ENCODE data around the gene ILK. TPM values are rescaled to one million over a fixed set of nuclear protein-coding genes. Genes with fewer than 3 reads are reported as not detected.

ILK gene
- total RNA-seq, 1 experiment from 2014 or later = 69.7 TPM

GRCh38 chr11:6563667-6564066 is 39.9 kb upstream of the ILK start:
- ChIA-PET CTCF (no interaction called here), POLR2A (ENCODE audit: unreplicated experiment) (no interaction called here)
- H3K9me2 ChIP-seq (ENCODE audit: insufficient read depth) = no peaks in the 10 kb centered on the region
- H3K36me3 ChIP-seq (ENCODE audit: low read depth) = no peaks in the 10 kb centered on the region
- BruUV-seq (replicated peaks) = no TSS peak
- DNase-seq = no peak
- no peaks in the 10 kb centered on the region for H3K9me3 ChIP-seq (ENCODE audit: insufficient read depth, low read depth)
- intact Hi-C loops (cut with micrococcal nuclease; ENCODE audit: unreplicated experiment) = no loop called here
- H3K27ac ChIP-seq = no peak overlapping the region
- no peaks in the 10 kb centered on the region for H3K27me3 ChIP-seq (ENCODE audit: insufficient read depth, low read depth)
- H3K4me2 ChIP-seq = no peak overlapping the region
- H2AFZ ChIP-seq = no peak overlapping the region
- no peaks in the 10 kb centered on the region for H3K4me1 ChIP-seq (replicated peaks; ENCODE audit: insufficient read depth)
- no peaks in the 10 kb centered on the region for H4K20me1 ChIP-seq (ENCODE audit: insufficient read depth)
- no peaks in the 10 kb centered on the region for H3F3A ChIP-seq (ENCODE audit: insufficient read depth, low read depth)
- H3K79me2 ChIP-seq (ENCODE audit: low read depth) = no peaks in the 10 kb centered on the region
- no peak overlapping the region for H3K4me3 ChIP-seq
- no peak for TF ChIP-seq EZH2 (IDR thresholded peaks at IDR 0.05; ENCODE audit: low read depth)
- TF ChIP-seq, protein P1, sequence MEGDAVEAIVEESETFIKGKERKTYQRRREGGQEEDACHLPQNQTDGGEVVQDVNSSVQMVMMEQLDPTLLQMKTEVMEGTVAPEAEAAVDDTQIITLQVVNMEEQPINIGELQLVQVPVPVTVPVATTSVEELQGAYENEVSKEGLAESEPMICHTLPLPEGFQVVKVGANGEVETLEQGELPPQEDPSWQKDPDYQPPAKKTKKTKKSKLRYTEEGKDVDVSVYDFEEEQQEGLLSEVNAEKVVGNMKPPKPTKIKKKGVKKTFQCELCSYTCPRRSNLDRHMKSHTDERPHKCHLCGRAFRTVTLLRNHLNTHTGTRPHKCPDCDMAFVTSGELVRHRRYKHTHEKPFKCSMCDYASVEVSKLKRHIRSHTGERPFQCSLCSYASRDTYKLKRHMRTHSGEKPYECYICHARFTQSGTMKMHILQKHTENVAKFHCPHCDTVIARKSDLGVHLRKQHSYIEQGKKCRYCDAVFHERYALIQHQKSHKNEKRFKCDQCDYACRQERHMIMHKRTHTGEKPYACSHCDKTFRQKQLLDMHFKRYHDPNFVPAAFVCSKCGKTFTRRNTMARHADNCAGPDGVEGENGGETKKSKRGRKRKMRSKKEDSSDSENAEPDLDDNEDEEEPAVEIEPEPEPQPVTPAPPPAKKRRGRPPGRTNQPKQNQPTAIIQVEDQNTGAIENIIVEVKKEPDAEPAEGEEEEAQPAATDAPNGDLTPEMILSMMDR (conservative IDR thresholded peaks at IDR 0.05) = no peak

DNA sequence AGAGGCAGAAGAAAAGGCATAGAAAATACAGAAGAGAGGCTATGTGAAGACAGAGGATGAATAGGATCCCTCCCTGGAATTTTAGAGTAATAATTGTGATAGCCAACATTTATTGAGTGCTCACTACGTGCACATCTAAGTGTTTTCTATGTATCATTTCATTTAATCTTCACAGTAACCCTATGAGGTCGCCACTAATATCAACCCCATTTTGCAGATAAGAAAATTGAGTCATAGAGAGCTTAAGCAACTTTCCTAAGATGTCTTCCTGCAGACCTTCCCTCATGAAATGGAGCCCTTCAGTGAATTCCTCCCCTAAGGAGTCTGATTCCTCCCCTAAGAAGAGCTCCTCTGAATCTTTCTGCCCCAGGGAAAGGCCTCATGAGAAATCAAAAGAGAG is 38.2 kb upstream of the ILK start:
- CTCF ChIA-PET = no interaction called here

DNA sequence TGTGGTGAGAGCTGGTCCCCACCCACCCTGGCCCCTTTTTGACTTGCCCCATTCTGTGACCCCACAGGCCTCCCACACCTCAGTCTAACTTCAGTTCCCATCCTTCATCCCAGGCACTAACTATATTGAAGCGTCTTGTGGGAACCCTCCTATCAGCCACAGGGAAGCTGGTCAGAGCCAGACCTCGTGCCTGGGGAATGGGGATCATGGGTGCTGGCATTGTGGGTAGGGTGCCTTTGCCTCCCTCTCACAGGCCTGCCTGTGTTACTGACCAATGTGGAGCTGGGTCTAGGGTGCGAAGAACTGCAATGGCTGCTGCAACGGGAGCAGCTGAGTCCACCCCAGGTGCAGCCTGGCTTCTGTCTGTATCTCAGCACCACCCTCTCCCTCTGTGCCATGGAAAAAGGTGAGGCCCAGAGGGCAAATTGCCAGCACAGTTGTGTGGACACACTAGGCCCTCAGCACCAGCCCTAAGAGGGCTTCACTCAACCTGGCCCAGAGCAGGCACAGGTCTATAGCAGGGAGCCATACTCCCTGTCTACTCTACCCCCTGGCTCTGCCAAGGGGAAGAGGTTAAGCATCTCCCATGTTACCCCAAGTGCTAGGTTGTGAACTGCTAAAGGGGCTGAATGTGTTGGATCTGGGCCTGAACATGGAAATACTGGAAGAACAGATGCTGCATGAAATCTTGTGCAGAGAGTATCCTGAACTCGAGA is 37.4 kb upstream of the ILK start:
- TF ChIP-seq, protein P1 (conservative IDR thresholded peaks at IDR 0.05) = no peak
- TF ChIP-seq EZH2 (IDR thresholded peaks at IDR 0.05; ENCODE audit: low read depth) = no peak

More for the DNA sequence above, 38.2 kb upstream of the ILK start:
- POLR2A ChIA-PET (ENCODE audit: unreplicated experiment) = no interaction called here
- intact Hi-C loops (cut with micrococcal nuclease; ENCODE audit: unreplicated experiment) = no loop called here
- H3K9me3 ChIP-seq (ENCODE audit: insufficient read depth, low read depth) = no peaks in the 10 kb centered on the region
- DNase-seq = no peak
- no peaks in the 10 kb centered on the region for H3K27me3 ChIP-seq (ENCODE audit: insufficient read depth, low read depth)
- no peak overlapping the region for H3K4me3 ChIP-seq
- H2AFZ ChIP-seq = no peak overlapping the region
- no peaks in the 10 kb centered on the region for H3K4me1 ChIP-seq (replicated peaks; ENCODE audit: insufficient read depth)
- H3K27ac ChIP-seq = no peak overlapping the region
- no peaks in the 10 kb centered on the region for H3K79me2 ChIP-seq (ENCODE audit: low read depth)
- no peaks in the 10 kb centered on the region for H4K20me1 ChIP-seq (ENCODE audit: insufficient read depth)
- BruUV-seq (replicated peaks) = no TSS peak
- TF ChIP-seq, protein P1 (conservative IDR thresholded peaks at IDR 0.05) = no peak
- TF ChIP-seq EZH2 (IDR thresholded peaks at IDR 0.05; ENCODE audit: low read depth) = no peak
- H3K4me2 ChIP-seq = no peak overlapping the region
- no peaks in the 10 kb centered on the region for H3K36me3 ChIP-seq (ENCODE audit: low read depth)
- no peaks in the 10 kb centered on the region for H3K9me2 ChIP-seq (ENCODE audit: insufficient read depth)
- H3F3A ChIP-seq (ENCODE audit: insufficient read depth, low read depth) = no peaks in the 10 kb centered on the region

More for the DNA sequence above, 37.4 kb upstream of the ILK start:
- CTCF ChIA-PET = no interaction called here
- Histone ChIP-seq H3F3A (ENCODE audit: insufficient read depth, low read depth) (no peaks in the 10 kb centered on the region), H3K9me2 (ENCODE audit: insufficient read depth) (no peaks in the 10 kb centered on the region), H3K4me1 (replicated peaks; ENCODE audit: insufficient read depth) (no peaks in the 10 kb centered on the region), H3K27me3 (ENCODE audit: insufficient read depth, low read depth) (no peaks in the 10 kb centered on the region), H3K79me2 (ENCODE audit: low read depth) (no peaks in the 10 kb centered on the region), H3K4me3 (no peak overlapping the region), H3K36me3 (ENCODE audit: low read depth) (no peaks in the 10 kb centered on the region), H3K9me3 (ENCODE audit: insufficient read depth, low read depth) (no peaks in the 10 kb centered on the region), H3K4me2 (no peak overlapping the region), H2AFZ (no peak overlapping the region), H4K20me1 (ENCODE audit: insufficient read depth) (no peaks in the 10 kb centered on the region), H3K27ac (no peak overlapping the region)
- BruUV-seq (replicated peaks) = no TSS peak
- intact Hi-C loops (cut with micrococcal nuclease; ENCODE audit: unreplicated experiment) = no loop called here
- no peak for DNase-seq
- POLR2A ChIA-PET (ENCODE audit: unreplicated experiment) = no interaction called here

Measured in PC-9 (cell line).